ENCODE results near the gene DVL2. TPM values are rescaled to one million over a fixed set of nuclear protein-coding genes. Genes with fewer than 3 reads are reported as not detected.
A peak's percentile ranks its signal among the peaks of the same experiment; 100 is the strongest.

The DVL2 gene
- total and polyA plus RNA-seq, 4 donors: 3.4 to 24.5 (median 11.3) TPM

- Histone ChIP-seq H3K36me3 (ENCODE audit: control insufficient read depth in 4 of 4, insufficient read depth in 3 of 4, low read depth in 1 of 4, low read length in 3 of 4) (peaks cover 0 to 8% (median 2%) of the 10 kb centered on the region in 4 donors), H3K9ac (ENCODE audit: low read depth in 1 of 2, low read length in 2 of 2) (no peak overlapping the region), H3K9me3 (ENCODE audit: control insufficient read depth in 4 of 4, low read length in 3 of 4) (no peaks in the 10 kb centered on the region), H3K27ac (ENCODE audit: low read depth in 1 of 2, low read length in 2 of 2) (no peak overlapping the region), H3K4me3 (ENCODE audit: low read depth in 1 of 3, low read length in 3 of 3) (no peak overlapping the region), H3K4me1 (ENCODE audit: control insufficient read depth in 4 of 4, insufficient read depth in 4 of 4, low read length in 3 of 4) (no peaks in the 10 kb centered on the region), H3K27me3 (ENCODE audit: control insufficient read depth in 4 of 4, insufficient read depth in 4 of 4, low read length in 3 of 4) (no peaks in the 10 kb centered on the region)
- WGBS: 76% methylated on average over 26 of the region's 26 CpGs
- DNase-seq (ENCODE audit: low spot score): peak; percentile 57
- TF ChIP-seq SP1 (IDR thresholded peaks at IDR 0.05) (no peak), REST (IDR thresholded peaks at IDR 0.05) (peak; percentile 84), EGR1 (IDR thresholded peaks at IDR 0.05; ENCODE audit: low read depth in 2 of 2) (no peak), CTCF (IDR thresholded peaks at IDR 0.05; ENCODE audit: low read depth, low read length, missing input control) (no peak), YY1 (IDR thresholded peaks at IDR 0.05) (no peak), NR2F2 (IDR thresholded peaks at IDR 0.05) (no peak)
Observed at GRCh38 chr17:7191571-7192270, 42.6 kb downstream of the DVL2 start.

GRCh38 chr17:7191069-7191468 lies 43.2 kb downstream of the DVL2 start:
- H3K9me3 ChIP-seq (ENCODE audit: control insufficient read depth in 4 of 4, low read length in 3 of 4): no peaks in the 10 kb centered on the region
- TF ChIP-seq HNF4G (IDR thresholded peaks at IDR 0.05) (no peak), ZBTB33 (IDR thresholded peaks at IDR 0.05) (no peak), FOXA1 (IDR thresholded peaks at IDR 0.05) (no peak), TAF1 (conservative IDR thresholded peaks at IDR 0.05) (no peak), HNF4A (conservative IDR thresholded peaks at IDR 0.05) (no peak), RAD21 (IDR thresholded peaks at IDR 0.05) (no peak), JUND (IDR thresholded peaks at IDR 0.05) (no peak), SP1 (IDR thresholded peaks at IDR 0.05) (no peak), RXRA (IDR thresholded peaks at IDR 0.05) (no peak), EGR1 (IDR thresholded peaks at IDR 0.05; ENCODE audit: low read depth in 2 of 2) (no peak), FOXA2 (IDR thresholded peaks at IDR 0.05) (no peak), GABPA (IDR thresholded peaks at IDR 0.05 in 1 of 2, conservative IDR thresholded peaks at IDR 0.05 in 1 of 2) (no peak), CTCF (IDR thresholded peaks at IDR 0.05; ENCODE audit: low read depth, low read length, missing input control) (no peak), REST (IDR thresholded peaks at IDR 0.05) (no peak), YY1 (IDR thresholded peaks at IDR 0.05) (no peak)
- peaks cover 0 to 3% (median 0%) of the 10 kb centered on the region in 4 donors for H3K4me1 ChIP-seq (ENCODE audit: control insufficient read depth in 4 of 4, insufficient read depth in 4 of 4, low read length in 3 of 4)
- H3K4me3 ChIP-seq (ENCODE audit: low read depth in 1 of 3, low read length in 3 of 3): no peak overlapping the region
- WGBS: 95% methylated on average over 12 of the region's 12 CpGs
- DNase-seq (ENCODE audit: low spot score): no peak
- H3K27ac ChIP-seq (ENCODE audit: low read depth in 1 of 2, low read length in 2 of 2): no peak overlapping the region
- no peaks in the 10 kb centered on the region for H3K27me3 ChIP-seq (ENCODE audit: control insufficient read depth in 4 of 4, insufficient read depth in 4 of 4, low read length in 3 of 4)
- peaks cover 0 to 5% (median under 1%) of the 10 kb centered on the region in 4 donors for H3K36me3 ChIP-seq (ENCODE audit: control insufficient read depth in 4 of 4, insufficient read depth in 3 of 4, low read depth in 1 of 4, low read length in 3 of 4)
- H3K9ac ChIP-seq (ENCODE audit: low read depth in 1 of 2, low read length in 2 of 2): no peak overlapping the region
